Endodermal cell (in vitro differentiated cells): ENCODE measurements around the gene NAA60. TPM values are rescaled to one million over a fixed set of nuclear protein-coding genes. Genes with fewer than 3 reads are reported as not detected.
"Not testable (repeated sequence)": the region's sequence is repeated elsewhere in the genome, so short reads cannot be mapped to it uniquely, and the experiment has no call there.

Source experiments
- DNase-seq: peaks from one replicate; pipeline ENCODE4 v3.0.0-alpha.2; 2017
- H3K27ac ChIP-seq: 2 replicates; pipeline ENCODE4 v1.5.1; 2013; ENCODE audit warnings: mild to moderate bottlenecking, low read depth, low read length, moderate library complexity
- H3K27me3 ChIP-seq: 2 replicates; pipeline ENCODE4 v1.6.1; 2013; ENCODE audit warnings: mild to moderate bottlenecking, low read length, moderate library complexity; ENCODE audit not compliant: insufficient read depth, control insufficient read depth, poor library complexity, severe bottlenecking
- H3K36me3 ChIP-seq: 2 replicates; pipeline ENCODE4 v1.7.0; 2013; ENCODE audit warnings: mild to moderate bottlenecking, low read length, moderate library complexity; ENCODE audit not compliant: control insufficient read depth, insufficient read depth
- H3K4me1 ChIP-seq: one replicate; pipeline ENCODE4 v1.7.0; 2013; ENCODE audit warnings: low read length; ENCODE audit not compliant: control insufficient read depth, insufficient read depth
- H3K4me3 ChIP-seq: 2 replicates; pipeline ENCODE4 v1.5.1; 2013; ENCODE audit warnings: mild to moderate bottlenecking, low read length, moderate library complexity
- H3K9ac ChIP-seq: 2 replicates; pipeline ENCODE4 v1.6.1; 2013; ENCODE audit warnings: mild to moderate bottlenecking, low read length, moderate library complexity; ENCODE audit not compliant: poor library complexity, severe bottlenecking; ENCODE audit errors: extremely low read depth
- H3K9me3 ChIP-seq: 2 replicates; pipeline ENCODE4 v1.6.1; 2013; ENCODE audit warnings: mild to moderate bottlenecking, low read length, moderate library complexity; ENCODE audit not compliant: control insufficient read depth
- H3K27ac Mint-ChIP-seq: 2 replicates; pipeline ENCODE4 v1.8.0; 2020; ENCODE audit warnings: mixed read lengths
- H3K27me3 Mint-ChIP-seq: 2 replicates; pipeline ENCODE4 v1.8.0; 2021; ENCODE audit warnings: mild to moderate bottlenecking, mixed read lengths; ENCODE audit not compliant: insufficient read depth
- H3K36me3 Mint-ChIP-seq: 2 replicates; pipeline ENCODE4 v1.8.0; 2020; ENCODE audit warnings: low read depth, mixed read lengths
- H3K4me1 Mint-ChIP-seq: 2 replicates; pipeline ENCODE4 v1.8.0; 2020; ENCODE audit warnings: mixed read lengths
- H3K4me3 Mint-ChIP-seq: 2 replicates; pipeline ENCODE4 v1.8.0; 2020; ENCODE audit warnings: mild to moderate bottlenecking, moderate library complexity, mixed read lengths
- H3K9me3 Mint-ChIP-seq: 2 replicates; pipeline ENCODE4 v1.8.0; 2020; ENCODE audit warnings: mild to moderate bottlenecking, mixed read lengths
- WGBS, 2 experiments: methylation state at CpG; one replicate each; pipeline versions ENCODE4 v1.1.5 to v1.1.7; 2013; ENCODE audit warnings: missing lambda C conversion rate in 2 of 2, mixed read lengths in 1 of 2; ENCODE audit not compliant: insufficient coverage in 1 of 2, insufficient read length in 1 of 2; 5-methylcytosine and 5-hydroxymethylcytosine counted together
- total RNA-seq, 2 donors: library from RNA; stranded (reverse); fragmentation: NEBNext Ultra II Directional in 1 of 2; extraction: Animal tissue kit (Norgen Biotek cat#: 25700) in 1 of 2; gene quantifications; 2 replicates in 1 of 2; 3 replicates in 1 of 2; pipeline ENCODE4 v1.2.1, GENCODE V29; 2021
- TF ChIP-seq, protein P1 (sequence below): fragments of 200-600 bp; sonication (generic); conservative IDR thresholded peaks from 2 replicates; pipeline ENCODE4 v1.5.0; 2021; ENCODE audit warnings: antibody characterized with exemption, mild to moderate bottlenecking

NAA60 gene
- total RNA-seq, 2 donors from 2014 or later, result 54.5 to 61.8 TPM

DNA sequence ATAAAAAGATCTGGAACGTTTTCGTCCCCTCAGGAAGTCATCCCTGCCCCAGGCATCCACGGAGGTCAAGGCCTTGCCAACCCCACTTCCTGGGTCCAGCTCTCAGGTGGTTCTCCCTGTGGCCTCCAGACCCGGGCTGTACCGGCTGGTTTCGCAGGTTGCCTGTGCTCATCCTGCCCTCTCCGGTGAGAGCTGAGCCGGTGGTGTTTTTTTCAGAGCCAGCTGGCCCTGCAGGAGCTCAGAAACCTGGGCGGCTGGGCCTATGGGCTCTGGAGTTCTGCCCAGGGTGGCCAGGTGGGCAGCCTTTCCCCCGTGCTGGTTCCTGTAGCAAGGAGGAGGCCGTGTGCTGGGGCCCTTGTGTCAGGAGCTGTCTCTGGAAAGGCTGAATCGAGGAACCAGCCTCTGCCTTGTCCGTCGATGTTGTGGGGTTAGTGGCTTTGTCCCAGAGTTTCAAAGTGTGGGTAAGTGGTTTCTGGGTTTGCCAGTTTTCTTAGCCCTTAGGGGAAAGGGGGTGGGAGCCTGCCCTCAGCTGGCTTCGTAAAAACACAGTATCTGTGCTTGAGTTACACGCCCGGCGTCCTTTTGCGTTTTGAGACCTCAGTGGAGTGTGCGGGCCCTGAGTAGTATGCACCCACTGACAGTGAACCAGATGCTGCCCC lies 28.2 kb downstream of the NAA60 start:
- no peak overlapping the region for H3K27ac ChIP-seq
- H3K9me3 ChIP-seq, result no peaks in the 10 kb centered on the region
- no peak overlapping the region for H3K9ac ChIP-seq
- H3K36me3 Mint-ChIP-seq, result peaks cover 34% of the 10 kb centered on the region
- H3K27me3 Mint-ChIP-seq, result no peaks in the 10 kb centered on the region
- no peaks in the 10 kb centered on the region for H3K27me3 ChIP-seq
- no peaks in the 10 kb centered on the region for H3K9me3 Mint-ChIP-seq
- peaks cover 25% of the 10 kb centered on the region for H3K36me3 ChIP-seq
- peaks cover 6% of the 10 kb centered on the region for H3K4me1 ChIP-seq
- TF ChIP-seq, protein P1, sequence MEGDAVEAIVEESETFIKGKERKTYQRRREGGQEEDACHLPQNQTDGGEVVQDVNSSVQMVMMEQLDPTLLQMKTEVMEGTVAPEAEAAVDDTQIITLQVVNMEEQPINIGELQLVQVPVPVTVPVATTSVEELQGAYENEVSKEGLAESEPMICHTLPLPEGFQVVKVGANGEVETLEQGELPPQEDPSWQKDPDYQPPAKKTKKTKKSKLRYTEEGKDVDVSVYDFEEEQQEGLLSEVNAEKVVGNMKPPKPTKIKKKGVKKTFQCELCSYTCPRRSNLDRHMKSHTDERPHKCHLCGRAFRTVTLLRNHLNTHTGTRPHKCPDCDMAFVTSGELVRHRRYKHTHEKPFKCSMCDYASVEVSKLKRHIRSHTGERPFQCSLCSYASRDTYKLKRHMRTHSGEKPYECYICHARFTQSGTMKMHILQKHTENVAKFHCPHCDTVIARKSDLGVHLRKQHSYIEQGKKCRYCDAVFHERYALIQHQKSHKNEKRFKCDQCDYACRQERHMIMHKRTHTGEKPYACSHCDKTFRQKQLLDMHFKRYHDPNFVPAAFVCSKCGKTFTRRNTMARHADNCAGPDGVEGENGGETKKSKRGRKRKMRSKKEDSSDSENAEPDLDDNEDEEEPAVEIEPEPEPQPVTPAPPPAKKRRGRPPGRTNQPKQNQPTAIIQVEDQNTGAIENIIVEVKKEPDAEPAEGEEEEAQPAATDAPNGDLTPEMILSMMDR, result no peak
- WGBS, 2 experiments, result 94% methylated on average over 12 to 20 of the region's 20 CpGs
- H3K4me3 ChIP-seq, result no peak overlapping the region
- peak; percentile 27 for DNase-seq
- H3K4me1 Mint-ChIP-seq, result peaks cover 21% of the 10 kb centered on the region
- H3K4me3 Mint-ChIP-seq, result no peak overlapping the region
- no peak overlapping the region for H3K27ac Mint-ChIP-seq

DNA sequence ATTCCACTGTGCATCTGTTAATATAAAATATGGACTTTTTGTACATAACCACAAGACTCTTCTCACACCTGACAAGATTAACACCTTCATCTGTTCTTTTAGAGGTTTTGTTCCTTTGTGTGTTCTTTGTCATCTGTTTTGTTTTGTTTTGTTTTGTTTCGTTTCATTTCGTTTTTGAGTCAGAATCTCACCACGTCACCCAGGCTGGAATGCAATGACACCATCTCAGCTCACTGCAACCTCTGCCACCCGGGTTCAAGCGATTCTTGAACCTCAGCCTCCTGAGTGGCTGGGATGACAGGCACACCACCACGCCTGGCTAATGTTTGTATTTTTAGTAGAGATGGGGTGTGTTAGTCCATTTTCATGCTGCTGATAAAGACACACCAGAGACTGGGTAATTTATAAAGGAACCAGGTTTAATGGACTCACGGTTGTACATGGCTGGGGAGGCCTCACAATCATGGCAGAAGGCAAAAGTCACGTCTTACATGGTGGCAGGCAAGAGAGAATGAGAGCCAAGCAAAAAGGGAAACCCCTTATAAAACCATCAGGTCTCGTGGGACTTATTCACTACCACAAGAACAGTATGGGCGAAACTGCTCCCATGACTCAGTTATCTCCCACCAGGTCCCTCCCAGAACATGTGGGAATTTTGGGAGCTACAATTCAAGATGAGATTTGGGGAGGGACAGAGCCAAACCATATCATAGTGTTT lies 29.6 kb downstream of the NAA60 start:
- peaks cover 6% of the 10 kb centered on the region for H3K4me1 ChIP-seq
- 87 to 92% methylated on average over 5 to 10 of the region's 10 CpGs for WGBS, 2 experiments
- peaks cover 27% of the 10 kb centered on the region for H3K36me3 ChIP-seq
- H3K27ac ChIP-seq, result no peak overlapping the region
- Mint-ChIP-seq H3K4me3 (no peak overlapping the region), H3K36me3 (peaks cover 21% of the 10 kb centered on the region), H3K9me3 (no peaks in the 10 kb centered on the region), H3K27me3 (no peaks in the 10 kb centered on the region), H3K27ac (no peak overlapping the region), H3K4me1 (peaks cover 10% of the 10 kb centered on the region)
- DNase-seq, result no peak
- H3K27me3 ChIP-seq, result no peaks in the 10 kb centered on the region
- H3K9me3 ChIP-seq, result no peaks in the 10 kb centered on the region
- no peak overlapping the region for H3K9ac ChIP-seq
- TF ChIP-seq, protein P1, result no peak
- H3K4me3 ChIP-seq, result no peak overlapping the region

- not testable (repeated sequence) for H3K4me1 ChIP-seq, H3K9ac ChIP-seq, H3K27ac Mint-ChIP-seq, H3K27ac ChIP-seq, DNase-seq, H3K27me3 ChIP-seq, H3K4me3 Mint-ChIP-seq, H3K4me3 ChIP-seq, H3K9me3 Mint-ChIP-seq, H3K9me3 ChIP-seq, H3K4me1 Mint-ChIP-seq, H3K27me3 Mint-ChIP-seq
- WGBS, 2 experiments, result 88 to 100% methylated on average over 1 to 3 of the region's 3 CpGs
- H3K36me3 Mint-ChIP-seq, result peaks cover 25% of the 10 kb centered on the region
- peaks cover 27% of the 10 kb centered on the region for H3K36me3 ChIP-seq
Observed at GRCh38 chr16:3473596-3473943, 30.1 kb downstream of the NAA60 start.
